GM23248 (cell line): Measurements from ENCODE around the gene CKS1B.
"Not testable (repeated sequence)": the region's sequence is repeated elsewhere in the genome, so short reads cannot be mapped to it uniquely, and the experiment has no call there.

Source experiments
- EZH2 ChIP-seq: fragments of 200-600 bp; sonication (generic); IDR thresholded peaks from 2 replicates; pipeline ENCODE4 v1.6.1; 2018; ENCODE audit warnings: antibody characterized with exemption, mild to moderate bottlenecking; ENCODE audit not compliant: insufficient read depth, poor library complexity, severe bottlenecking
- EZH2phosphoT487 ChIP-seq: fragments of 200-600 bp; sonication (generic); IDR thresholded peaks from 2 replicates; pipeline ENCODE4 v1.6.1; 2018; ENCODE audit warnings: antibody characterized with exemption, moderate library complexity, mild to moderate bottlenecking, low read depth; ENCODE audit not compliant: insufficient read depth

DNA sequence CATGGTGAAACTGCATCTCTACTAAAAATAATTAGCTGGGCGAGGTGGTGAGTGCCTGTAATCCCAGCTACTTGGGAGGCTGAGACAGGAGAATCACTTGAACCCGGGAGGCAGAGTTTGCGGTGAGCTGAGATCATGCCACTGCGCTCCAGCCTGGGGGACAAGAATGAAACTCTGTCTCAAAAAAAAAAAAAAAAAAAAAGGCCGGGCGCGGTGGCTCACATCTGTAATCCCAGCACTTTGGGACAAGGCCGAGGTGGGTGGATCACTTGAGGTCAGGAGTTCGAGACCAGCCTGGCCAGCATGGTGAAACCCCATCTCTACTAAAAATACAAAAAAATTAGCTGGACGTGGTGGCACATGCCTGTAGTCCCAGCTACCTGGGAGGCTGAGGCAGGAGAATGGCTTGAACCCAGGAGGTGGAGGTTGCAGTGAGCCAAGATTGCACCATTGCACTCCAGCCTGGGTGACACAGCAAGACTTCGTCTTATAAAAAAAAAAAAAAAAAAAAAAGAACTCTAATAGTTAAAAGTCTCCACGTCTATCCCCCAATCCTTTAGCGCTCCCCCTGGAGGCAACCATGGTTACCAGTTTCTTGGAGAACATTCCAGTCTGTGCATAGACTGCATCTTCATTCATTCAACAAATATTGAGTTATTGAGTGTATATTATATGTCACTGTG is 21.0 kb downstream of the CKS1B start:
- TF ChIP-seq EZH2phosphoT487, EZH2: not testable (repeated sequence)
